Femur (tissue), 1 donor: ENCODE measurements around the gene FOXJ1.

Experiments
- DNase-seq: peaks from one replicate; pipeline ENCODE4 v3.0.0-alpha.2; 2017

FOXJ1 gene

DNA sequence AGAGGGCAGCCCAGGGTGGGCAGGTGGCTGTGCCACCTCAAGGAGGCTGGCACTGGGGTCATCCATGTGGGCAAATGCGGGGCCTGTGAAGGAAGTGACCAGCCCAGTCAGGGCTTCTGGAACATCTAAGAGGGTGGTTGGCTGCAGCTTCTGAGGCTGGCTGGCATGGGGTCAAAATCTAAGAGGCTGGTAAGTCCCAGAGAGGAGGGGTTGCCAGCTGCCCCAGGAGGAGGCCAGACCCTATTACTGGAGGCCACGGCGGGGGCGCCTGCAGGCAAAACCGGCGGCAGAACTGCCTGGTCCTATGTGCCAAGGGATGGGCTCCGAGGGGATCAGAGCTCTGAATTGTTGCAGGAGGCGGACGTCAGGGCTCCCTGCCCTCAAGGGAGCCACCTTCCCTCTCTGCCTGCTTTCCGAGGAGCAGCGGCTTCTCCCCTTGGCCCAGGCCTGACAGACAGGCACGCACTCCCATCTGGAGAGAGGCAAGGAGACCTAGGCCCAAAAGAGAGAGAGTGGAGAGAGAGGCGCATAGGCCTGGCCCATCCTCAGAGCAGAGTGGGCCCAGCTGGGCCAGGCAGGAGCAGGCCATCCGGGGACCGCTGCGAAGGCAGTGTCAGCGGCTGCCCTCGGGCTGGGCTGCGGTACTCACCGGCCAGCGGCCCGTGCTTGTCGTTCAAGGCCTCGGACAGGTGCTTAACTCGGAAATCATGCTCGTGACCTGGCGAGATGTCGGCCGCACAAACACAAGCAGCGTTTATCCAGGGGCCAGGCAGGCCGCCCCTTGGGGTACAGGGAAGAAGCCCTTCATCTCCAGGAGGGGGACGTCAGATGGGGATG lies 51.1 kb downstream of the FOXJ1 start:
- peak; percentile 21 for DNase-seq

DNA sequence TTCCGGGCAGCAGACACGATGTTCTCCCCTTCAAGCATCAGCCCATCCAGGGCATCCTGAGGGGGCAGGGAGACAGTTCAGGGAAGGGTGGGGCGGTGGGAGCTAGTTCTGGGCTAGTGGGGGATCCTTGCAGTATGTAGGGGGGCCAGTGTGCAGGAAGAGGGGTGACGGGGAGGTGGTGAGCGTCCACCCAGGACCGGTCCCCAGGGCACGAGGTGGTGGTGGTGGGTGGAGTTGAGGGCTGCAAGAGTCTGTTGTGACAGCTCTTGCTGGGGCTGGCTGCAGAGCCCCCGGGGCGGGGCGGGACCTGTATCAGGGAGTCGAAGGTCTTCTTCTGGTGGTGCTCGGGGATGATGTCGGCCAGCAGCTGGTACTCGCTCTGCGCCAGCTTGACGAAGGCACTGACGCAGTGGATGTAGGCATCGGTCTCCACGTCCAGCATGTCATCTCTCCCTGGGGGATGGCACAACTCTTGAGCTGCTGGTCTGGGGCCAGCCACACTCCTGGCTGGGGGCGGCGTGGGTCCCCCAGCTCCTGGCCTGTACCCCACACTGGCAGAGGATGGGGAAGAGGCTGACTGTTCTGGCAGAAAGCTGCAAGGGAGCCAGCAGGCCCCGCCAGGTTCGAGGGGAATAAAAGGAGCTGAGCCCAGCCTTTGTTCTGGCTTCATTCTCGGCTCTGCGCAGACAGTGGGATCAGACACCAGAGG lies 52.0 kb downstream of the FOXJ1 start:
- DNase-seq, result no peak

DNA sequence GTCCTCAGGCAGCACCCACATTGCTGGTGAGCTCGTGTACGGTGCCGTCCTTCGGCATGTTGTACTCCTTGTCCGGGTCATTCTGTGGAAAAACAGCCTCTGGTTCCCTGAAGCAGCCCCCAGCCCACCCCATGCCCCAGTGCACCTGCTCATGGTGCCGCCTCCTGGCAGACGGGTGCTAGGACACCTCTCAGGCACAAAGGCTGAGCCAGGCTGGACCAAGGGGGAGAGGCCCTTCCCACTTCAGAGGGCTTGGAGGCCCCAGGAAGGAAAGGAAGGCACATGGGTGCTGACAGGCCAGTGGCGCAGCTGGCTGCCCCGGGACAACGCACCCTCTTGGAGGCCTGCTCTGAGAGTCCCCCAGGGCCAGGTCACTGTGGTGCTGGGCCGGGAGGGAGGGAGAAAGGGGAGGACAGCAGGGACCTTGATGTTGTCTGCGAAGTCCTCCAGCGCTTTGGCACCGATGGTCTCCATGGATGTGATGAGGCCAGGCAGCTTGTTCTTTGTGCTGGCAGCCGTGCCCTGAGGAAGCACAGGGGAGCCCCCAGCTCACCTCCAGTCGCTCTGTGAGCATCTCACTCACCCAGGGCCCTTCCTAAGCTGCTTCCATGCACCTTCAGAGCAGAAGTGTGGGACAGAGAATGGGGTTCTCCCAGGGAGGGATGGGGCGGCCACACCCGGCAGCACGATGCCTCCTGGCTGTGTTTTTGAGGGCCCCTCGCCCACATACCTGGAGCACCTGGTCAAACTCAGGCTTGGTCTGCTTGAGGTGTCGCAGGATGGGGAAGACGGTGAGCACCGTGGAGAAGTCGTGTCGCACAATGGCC lies 52.8 kb downstream of the FOXJ1 start:
- peak; percentile 20 for DNase-seq

DNA sequence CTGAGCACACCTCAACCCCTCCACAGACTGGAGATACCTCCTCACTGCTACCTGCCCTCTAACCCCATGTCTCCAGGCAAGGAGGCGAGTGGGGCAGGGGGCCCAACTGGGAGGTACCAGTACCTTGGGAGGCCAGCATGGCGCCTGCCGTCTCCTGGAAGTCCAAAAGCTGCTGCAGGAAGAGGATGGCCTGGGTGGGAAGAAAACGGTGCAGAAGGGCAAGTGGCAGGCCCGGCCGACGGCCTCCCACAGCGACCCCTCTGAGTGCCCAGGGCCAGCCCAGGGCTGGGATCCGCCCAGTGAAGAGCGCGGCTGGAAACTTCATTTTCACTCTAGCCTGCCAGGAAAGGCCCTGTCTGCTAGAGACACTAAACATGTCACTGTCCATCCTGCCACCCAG lies 53.5 kb downstream of the FOXJ1 start:
- no peak for DNase-seq

DNA sequence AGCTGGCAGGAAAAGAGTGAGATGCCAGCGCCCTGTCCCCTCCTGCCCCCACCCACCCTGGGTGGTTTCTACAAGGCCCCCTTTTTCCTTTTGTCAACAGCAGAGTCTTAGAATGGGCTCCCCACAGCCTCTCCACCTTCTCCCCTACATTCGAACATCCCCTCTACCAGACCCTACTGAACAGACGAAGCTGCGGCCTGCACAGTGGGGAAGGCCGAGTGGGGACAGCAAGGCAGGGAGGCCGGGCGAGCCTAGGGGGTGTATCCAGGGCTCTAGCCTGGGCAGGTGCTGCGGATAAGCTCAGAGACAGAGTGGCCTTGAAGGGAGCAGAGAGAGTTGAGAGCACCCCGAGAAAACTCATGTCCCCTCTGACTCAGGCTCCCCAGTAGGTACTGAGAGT lies 54.7 kb downstream of the FOXJ1 start:
- DNase-seq, result no peak
